Stimulated activated CD8-positive, alpha-beta memory T cell treated with anti-CD3 and anti-CD28 coated beads, Interleukin-12 subunit alpha, Interleukin-12 subunit beta, amount 100 ng/mL, for 4 hours (primary cell): ENCODE data around the gene NMT1.
"Not testable (repeated sequence)": the region's sequence is repeated elsewhere in the genome, so short reads cannot be mapped to it uniquely, and the experiment has no call there.

Source experiments
- DNase-seq: peaks from one replicate; pipeline ENCODE4 v3.0.0-alpha.2; 2020; ENCODE audit warnings: low read depth

The NMT1 gene

GRCh38 chr17:45120558-45120957 lies 59.4 kb downstream of the NMT1 start:
- DNase-seq = no peak

GRCh38 chr17:45121055-45121454 lies 59.9 kb downstream of the NMT1 start:
- DNase-seq = no peak

- DNase-seq = no peak
Measured at GRCh38 chr17:45123076-45123770, 62.1 kb downstream of the NMT1 start.

- DNase-seq = no peak
Measured at GRCh38 chr17:45123930-45124796, 63.0 kb downstream of the NMT1 start.

- not testable (repeated sequence) for DNase-seq
Measured at GRCh38 chr17:45124797-45125122, 63.6 kb downstream of the NMT1 start.

GRCh38 chr17:45125509-45125908 lies 64.4 kb downstream of the NMT1 start:
- no peak for DNase-seq

- no peak for DNase-seq
Measured at GRCh38 chr17:45127207-45127547, 66.1 kb downstream of the NMT1 start.

GRCh38 chr17:45127548-45128300 lies 66.6 kb downstream of the NMT1 start:
- no peak for DNase-seq

- DNase-seq = no peak
Measured at GRCh38 chr17:45128331-45128730, 67.2 kb downstream of the NMT1 start.

GRCh38 chr17:45128989-45129388 lies 67.9 kb downstream of the NMT1 start:
- no peak for DNase-seq

- no peak for DNase-seq
Measured at GRCh38 chr17:45129426-45129939, 68.4 kb downstream of the NMT1 start.

GRCh38 chr17:45129940-45130680 lies 69.0 kb downstream of the NMT1 start:
- no peak for DNase-seq

GRCh38 chr17:45130681-45131615 lies 69.8 kb downstream of the NMT1 start:
- no peak for DNase-seq

GRCh38 chr17:45131616-45132319 lies 70.7 kb downstream of the NMT1 start:
- no peak for DNase-seq

- DNase-seq = no peak
Measured at GRCh38 chr17:45132320-45132571, 71.1 kb downstream of the NMT1 start, which contains the start of gene PLCD3. Gene PLCD3, minus strand, starts transcription at chr17:45132515. Its CDS starts 105 bp downstream, at chr17:45132410.

GRCh38 chr17:45132572-45133463 lies 71.7 kb downstream of the NMT1 start:
- peak; percentile 55 for DNase-seq

GRCh38 chr17:45135192-45135977 lies 74.3 kb downstream of the NMT1 start, which contains the start of gene ACBD4:
Gene ACBD4, plus strand, starts transcription at chr17:45135687. Its CDS starts 458 bp downstream, at chr17:45136145.
- peak; percentile 92 for DNase-seq
